ENCODE results near the gene B3GLCT. TPM values are rescaled to one million over a fixed set of nuclear protein-coding genes. Genes with fewer than 3 reads are reported as not detected.
"Not testable (repeated sequence)": the region's sequence is repeated elsewhere in the genome, so short reads cannot be mapped to it uniquely, and the experiment has no call there.

B3GLCT gene
- total RNA-seq, 1 donor from 2014 or later, result 11.5 TPM

- DNase-seq (ENCODE audit: extremely low read depth, low read depth, low spot score), result no peak
Measured at GRCh38 chr13:31334994-31335557, 135.3 kb downstream of the B3GLCT start.

- not testable (repeated sequence) for DNase-seq (ENCODE audit: extremely low read depth, low read depth, low spot score)
Measured at GRCh38 chr13:31339616-31340015, 139.8 kb downstream of the B3GLCT start.

GRCh38 chr13:31340848-31341247, 141.1 kb downstream of the B3GLCT start:
- not testable (repeated sequence) for DNase-seq (ENCODE audit: extremely low read depth, low read depth, low spot score)

- no peak for DNase-seq (ENCODE audit: extremely low read depth, low read depth, low spot score)
Measured at GRCh38 chr13:31346891-31347290, 147.1 kb downstream of the B3GLCT start.

GRCh38 chr13:31349156-31349555, 149.4 kb downstream of the B3GLCT start:
- DNase-seq (ENCODE audit: extremely low read depth, low read depth, low spot score), result no peak

- DNase-seq (ENCODE audit: extremely low read depth, low read depth, low spot score), result no peak
Measured at GRCh38 chr13:31350560-31350959, 150.8 kb downstream of the B3GLCT start.

- DNase-seq (ENCODE audit: extremely low read depth, low read depth, low spot score), result no peak
Measured at GRCh38 chr13:31351376-31351775, 151.6 kb downstream of the B3GLCT start.

- DNase-seq (ENCODE audit: extremely low read depth, low read depth, low spot score), result no peak
Measured at GRCh38 chr13:31352467-31352866, 152.7 kb downstream of the B3GLCT start.

- DNase-seq (ENCODE audit: extremely low read depth, low read depth, low spot score), result no peak
Measured at GRCh38 chr13:31355001-31355400, 155.2 kb downstream of the B3GLCT start.

GRCh38 chr13:31356991-31357390, 157.2 kb downstream of the B3GLCT start:
- DNase-seq (ENCODE audit: extremely low read depth, low read depth, low spot score), result no peak

- DNase-seq (ENCODE audit: extremely low read depth, low read depth, low spot score), result no peak
Measured at GRCh38 chr13:31357581-31357980, 157.8 kb downstream of the B3GLCT start.

- DNase-seq (ENCODE audit: extremely low read depth, low read depth, low spot score), result peak; percentile 7
Measured at GRCh38 chr13:31361673-31362072, 161.9 kb downstream of the B3GLCT start.

- DNase-seq (ENCODE audit: extremely low read depth, low read depth, low spot score), result no peak
Measured at GRCh38 chr13:31365630-31366029, 165.9 kb downstream of the B3GLCT start.

- no peak for DNase-seq (ENCODE audit: extremely low read depth, low read depth, low spot score)
Measured at GRCh38 chr13:31367410-31367809, 167.6 kb downstream of the B3GLCT start.

- DNase-seq (ENCODE audit: extremely low read depth, low read depth, low spot score), result no peak
Measured at GRCh38 chr13:31369213-31369612, 169.4 kb downstream of the B3GLCT start.

- DNase-seq (ENCODE audit: extremely low read depth, low read depth, low spot score), result no peak
Measured at GRCh38 chr13:31372454-31372853, 172.7 kb downstream of the B3GLCT start.

- DNase-seq (ENCODE audit: extremely low read depth, low read depth, low spot score), result no peak
Measured at GRCh38 chr13:31374682-31375081, 174.9 kb downstream of the B3GLCT start.

- no peak for DNase-seq (ENCODE audit: extremely low read depth, low read depth, low spot score)
Measured at GRCh38 chr13:31377946-31378345, 178.2 kb downstream of the B3GLCT start.

- no peak for DNase-seq (ENCODE audit: extremely low read depth, low read depth, low spot score)
Measured at GRCh38 chr13:31380715-31381114, 180.9 kb downstream of the B3GLCT start.
